HG03097 (cell line): ENCODE measurements around the gene NCAM1.

Source experiments
- ATAC-seq: cut with Tn5 transposase; IDR thresholded peaks from one replicate; pipeline ENCODE4 v1.9.1; 2021; ENCODE audit not compliant: unreplicated experiment, low FRiP score

Gene NCAM1

DNA sequence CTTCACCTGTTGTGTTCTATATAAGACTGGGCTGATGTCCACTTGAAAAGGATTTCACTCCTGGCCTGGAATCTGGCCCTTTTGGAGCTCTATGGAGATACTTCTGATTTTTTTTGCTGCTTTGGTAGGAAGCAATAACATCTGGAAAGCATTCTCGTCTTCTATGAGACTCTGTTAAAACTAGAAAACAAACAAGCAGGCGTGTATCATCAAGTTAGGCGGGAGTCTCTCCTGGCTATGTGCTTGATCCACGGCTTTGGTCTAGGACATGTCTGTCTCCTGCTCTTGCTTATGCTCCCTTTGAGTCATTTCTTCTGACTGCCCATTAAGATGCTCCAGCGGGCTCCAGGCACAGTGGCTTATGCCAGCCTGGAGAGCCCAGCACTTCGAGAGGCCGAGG is 231.8 kb downstream of the NCAM1 start:
- ATAC-seq: no peak

DNA sequence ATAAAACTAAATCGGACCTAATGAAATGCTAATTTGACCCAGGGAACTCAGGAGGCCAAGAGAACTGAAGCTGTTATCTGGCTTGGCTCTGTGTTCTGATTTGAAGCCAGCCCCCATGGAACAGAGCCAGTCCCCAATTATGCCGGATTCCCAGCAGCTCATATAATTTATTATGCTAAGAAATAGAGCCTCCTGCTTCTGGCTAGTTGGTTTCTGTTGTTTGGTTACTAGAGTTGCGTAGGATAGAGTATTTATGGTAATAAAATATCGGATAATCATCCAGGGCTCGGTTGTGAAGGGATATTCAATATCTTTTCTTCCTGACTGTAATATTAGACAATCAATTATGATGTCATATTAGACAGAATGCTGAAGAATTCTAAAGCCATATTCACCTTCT is 232.7 kb downstream of the NCAM1 start:
- no peak for ATAC-seq

DNA sequence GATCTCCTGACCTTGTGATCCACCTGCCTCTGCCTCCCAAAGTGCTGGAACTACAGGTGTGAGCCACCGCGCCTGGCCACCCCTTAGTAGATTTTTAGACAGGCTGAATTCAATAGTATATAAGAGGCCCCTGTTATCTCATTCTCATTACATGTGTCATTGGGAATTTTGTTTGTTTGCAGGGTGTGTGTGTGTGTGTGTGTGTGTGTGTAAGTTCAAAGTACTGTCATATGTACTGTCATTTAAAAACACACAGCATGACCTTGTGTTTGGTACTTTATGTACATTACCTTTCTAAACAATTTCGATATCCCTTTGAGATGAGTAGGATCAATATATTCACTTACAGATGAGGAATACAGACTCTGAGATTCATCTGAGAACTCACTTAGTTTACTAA is 234.5 kb downstream of the NCAM1 start:
- no peak for ATAC-seq

DNA sequence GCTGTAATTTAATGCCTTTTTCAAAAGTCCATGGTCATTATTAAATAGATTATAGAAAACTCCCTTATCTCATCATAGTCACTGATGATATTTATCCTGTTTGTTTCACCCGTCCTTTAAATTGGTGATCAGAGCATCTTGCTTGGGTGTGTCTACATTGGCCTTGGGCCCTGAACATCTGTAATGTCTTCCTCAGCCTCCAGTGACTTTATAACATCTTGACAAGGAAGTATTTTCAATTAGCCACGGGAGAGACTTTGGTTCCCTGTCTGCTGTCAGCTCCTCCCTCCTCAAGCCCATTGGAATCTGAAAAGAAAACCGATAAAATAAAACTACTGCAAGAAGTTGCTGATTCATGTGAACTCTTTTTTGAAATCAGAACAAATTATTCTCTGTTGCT is 236.2 kb downstream of the NCAM1 start:
- ATAC-seq: no peak

DNA sequence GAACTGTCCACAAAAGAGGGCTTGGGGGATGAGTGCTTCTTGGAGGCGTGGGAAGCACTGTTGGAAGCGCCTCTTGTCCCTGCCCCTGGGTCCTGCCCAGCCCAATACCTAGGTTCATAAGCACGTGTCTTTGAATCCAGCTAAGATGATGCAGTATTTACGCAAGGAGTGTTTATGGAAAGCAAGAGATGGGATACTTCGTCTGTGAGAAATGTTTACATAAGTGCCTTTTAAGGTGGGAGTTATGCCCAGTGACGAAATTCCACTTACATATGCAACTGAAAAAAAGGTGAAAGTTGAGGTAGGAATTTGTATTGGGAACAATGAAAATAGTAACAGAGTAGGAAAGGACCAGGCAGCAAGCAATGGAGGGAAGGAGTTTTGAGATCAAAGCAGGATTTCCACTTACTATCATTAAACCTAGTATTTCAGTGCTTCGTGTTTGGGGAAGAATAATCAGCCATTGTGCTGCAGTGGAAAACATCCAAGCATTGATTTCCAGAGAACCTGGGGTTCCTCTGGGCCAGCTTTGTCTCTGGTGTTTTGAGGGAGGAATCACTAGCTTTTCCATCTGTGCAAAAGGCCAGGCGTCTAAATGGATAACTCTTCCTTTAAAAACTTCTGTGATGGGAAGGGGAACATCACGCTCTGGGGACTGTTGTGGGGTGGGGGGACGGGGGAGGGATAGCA is 237.9 kb downstream of the NCAM1 start:
- ATAC-seq: no peak

DNA sequence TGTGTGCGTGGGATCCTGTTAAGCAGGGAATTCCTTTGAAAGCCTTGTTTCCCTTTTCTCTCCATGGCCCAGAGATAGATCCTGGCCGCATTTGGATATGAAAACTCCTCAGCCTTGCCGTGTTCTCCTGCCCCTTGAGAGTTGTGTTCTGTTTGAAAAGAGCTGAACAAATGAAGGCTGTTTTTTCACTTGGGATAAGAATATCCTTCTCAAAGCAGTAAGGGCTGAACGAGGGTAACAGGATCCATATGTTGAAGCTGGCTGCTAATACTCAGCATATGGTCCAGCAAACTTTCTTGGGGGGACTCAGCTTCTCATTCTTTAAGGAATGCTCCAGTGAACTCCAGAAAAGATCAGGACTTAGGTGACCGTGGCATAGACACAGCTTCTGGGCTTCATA is 238.6 kb downstream of the NCAM1 start:
- ATAC-seq: no peak

DNA sequence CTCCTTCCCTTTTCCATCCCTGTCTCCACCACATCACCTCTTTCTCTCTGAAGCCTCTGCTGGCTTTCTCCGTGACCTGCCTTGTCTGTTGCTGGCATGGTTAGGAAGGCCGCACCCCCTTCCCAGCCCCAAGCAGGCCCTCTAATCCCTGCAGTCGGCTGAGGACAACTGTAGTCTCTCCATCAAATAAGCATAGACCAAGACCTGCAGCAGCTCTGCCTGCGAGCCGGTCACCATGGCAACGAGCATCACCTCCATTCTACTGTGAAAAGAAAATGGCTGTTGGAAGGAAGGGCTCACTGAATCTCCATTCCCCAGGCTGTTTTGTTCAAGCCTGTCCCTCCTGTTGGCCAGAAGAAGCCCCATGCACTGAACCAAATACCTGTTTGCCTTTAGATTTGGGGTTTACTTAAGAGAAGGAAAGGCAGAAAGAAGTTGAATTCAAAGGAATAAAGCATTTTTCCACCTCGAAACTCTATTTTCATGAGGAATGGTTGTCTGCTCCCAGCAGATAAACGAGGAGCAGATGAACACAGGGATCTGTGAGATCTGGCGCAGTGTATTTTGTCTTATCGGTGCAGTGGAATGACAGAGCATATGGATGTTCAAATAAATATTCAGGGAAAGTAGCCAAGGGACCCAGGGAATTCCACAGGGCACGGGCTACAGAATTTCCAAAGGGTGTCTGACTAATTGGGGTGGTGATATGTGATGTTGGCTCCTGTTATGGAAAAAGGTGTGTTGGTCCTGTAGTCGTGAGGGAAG is 240.0 kb downstream of the NCAM1 start:
- no peak for ATAC-seq

DNA sequence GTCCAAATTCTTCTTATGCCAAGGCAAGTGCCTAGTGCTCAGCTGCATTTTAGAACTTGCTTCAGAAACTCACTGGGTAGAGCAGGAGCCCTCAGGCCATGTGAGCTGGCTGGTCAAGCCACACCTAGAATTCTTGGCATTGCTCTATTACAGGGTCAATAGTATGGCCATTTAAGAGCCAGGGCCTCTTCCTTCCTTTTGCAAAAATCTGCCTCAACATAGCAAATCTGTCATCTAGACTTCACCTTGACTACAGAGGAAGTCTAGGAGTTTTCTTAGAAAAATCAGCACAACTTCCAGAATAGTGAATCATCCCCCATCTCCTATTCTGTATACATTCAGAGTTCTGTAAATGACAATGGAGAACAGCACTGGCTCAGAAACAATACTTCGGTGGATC is 241.2 kb downstream of the NCAM1 start:
- ATAC-seq: no peak

DNA sequence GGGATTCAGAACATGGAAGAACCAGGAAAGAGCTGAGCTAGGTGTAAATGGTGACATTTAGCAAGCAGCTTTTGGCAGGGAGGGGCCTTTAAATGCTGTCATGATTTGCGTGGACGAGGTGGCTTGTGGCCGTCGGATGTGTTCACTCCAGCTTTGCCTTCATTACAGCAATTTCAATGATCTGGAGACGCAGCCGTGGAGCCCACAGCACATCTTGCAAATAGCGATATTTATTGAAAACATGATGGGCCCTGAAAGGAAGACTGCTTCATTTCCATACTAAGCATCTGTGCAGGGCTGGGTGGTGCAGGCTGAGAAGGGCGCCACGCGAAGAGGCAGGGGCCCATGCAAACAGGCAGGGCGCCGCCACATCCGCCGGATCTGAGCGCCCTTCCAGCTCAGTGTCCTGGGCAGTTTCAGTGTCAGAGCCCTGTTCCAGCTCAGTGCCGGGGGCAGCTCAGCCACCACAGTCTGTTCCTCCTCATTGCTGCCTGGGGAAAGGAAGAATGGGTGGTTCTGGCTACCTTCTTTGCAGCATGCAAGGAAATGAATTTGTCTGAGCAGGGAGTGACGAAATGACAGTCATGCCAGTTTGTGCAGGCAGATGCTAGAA is 242.0 kb downstream of the NCAM1 start:
- ATAC-seq: no peak

DNA sequence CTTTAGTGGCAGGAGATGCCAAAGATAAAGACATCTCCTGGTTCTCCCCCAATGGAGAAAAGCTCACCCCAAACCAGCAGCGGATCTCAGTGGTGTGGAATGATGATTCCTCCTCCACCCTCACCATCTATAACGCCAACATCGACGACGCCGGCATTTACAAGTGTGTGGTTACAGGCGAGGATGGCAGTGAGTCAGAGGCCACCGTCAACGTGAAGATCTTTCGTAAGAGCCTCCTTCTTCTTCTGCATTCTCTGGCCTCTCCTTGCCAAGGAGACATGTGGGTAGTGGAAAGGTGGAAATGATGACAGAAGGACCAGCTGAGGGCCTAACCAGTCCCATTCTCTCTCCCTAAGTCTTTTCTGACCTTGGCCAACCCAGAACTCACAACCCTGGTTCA is 243.1 kb downstream of the NCAM1 start:
- no peak for ATAC-seq

DNA sequence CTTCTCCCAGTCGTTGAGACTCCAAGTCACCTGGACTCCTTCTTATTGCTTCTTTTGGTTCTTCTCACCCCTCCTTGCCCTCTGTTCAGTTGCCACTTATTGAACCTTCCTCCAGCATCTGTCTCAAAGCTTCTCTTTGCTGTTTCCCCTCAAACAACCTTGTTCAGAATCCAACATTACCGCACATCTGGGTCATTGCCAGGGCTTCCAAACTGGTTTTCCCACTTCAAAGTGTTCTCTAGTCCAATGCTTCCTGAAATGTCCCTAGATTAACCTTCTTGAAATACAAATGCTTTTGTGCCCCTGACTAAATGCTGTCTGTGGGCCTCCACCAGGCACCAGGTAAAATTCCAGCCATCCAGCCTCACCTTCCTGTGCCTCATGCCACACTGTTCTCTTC is 252.3 kb downstream of the NCAM1 start:
- ATAC-seq: no peak

DNA sequence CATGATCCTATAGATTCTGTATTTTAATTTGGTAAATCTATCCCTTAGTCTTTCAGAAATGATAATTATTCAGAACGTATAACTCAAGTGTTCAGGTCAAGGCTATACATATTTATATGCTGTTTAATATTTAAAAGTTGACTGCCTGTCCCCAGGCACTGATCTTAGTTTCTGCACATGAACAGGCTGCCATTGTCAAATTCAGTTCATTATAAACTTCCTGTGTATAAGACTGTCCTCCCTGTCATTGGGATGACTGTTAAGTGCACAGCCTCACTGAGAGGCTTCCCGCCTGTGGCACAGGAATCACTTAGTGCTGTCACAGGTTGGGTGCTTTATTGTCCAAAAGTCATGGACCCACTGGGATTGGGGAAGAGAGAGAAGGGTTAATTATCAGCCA is 261.0 kb downstream of the NCAM1 start:
- no peak for ATAC-seq

DNA sequence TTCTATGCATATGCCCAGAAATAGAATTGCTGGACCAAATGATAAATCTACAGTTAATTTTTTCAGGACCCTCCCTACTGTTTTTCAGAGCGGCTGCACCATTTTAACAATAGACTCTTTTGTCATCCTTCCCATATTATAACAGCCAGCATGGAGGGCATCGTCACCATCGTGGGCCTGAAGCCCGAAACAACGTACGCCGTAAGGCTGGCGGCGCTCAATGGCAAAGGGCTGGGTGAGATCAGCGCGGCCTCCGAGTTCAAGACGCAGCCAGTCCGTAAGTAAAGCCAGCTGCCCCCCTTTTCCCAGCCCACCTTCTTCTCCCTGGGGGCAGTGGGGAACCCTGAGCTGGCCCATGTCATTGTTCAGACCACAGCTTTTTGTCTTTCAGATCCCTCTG is 273.7 kb downstream of the NCAM1 start:
- no peak for ATAC-seq

DNA sequence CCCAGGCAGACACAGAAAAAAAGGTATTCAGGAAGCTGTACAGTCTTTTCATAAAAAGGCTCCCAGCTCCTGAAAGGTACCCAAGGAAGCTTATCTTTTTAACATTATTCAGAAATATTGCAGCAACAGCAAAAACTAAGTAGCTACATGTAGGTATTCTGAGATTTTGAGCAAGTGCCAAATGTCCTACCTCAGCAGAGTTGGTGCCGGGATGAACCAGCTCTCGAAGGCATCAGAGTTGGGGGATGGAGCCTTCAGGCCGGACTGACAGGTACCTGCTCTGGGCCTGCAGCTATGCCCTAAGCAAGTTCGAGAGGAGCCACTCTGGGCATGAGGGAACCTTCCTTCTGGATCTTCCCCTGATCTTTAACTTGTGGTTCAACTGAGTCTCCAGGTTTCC is 276.0 kb downstream of the NCAM1 start:
- ATAC-seq: no peak

DNA sequence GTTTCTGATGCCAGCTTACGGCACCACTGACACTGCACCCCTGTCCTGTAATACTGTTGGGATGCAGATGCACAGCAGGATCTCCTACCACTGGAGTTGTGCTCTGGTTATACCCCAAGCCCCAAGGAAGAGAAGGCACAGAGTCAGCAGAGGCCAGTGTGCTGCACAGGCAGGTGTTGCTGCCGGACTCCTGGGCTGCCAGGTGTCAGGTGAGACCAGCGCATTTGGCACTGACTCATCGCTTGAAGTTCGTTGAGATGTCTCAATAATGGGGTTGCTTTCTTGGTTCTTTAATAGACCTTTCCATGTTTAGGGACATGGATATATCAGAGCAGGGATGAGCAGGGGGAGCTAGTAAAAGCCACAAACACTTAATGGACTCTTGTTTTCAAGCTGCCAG is 277.5 kb downstream of the NCAM1 start:
- no peak for ATAC-seq

DNA sequence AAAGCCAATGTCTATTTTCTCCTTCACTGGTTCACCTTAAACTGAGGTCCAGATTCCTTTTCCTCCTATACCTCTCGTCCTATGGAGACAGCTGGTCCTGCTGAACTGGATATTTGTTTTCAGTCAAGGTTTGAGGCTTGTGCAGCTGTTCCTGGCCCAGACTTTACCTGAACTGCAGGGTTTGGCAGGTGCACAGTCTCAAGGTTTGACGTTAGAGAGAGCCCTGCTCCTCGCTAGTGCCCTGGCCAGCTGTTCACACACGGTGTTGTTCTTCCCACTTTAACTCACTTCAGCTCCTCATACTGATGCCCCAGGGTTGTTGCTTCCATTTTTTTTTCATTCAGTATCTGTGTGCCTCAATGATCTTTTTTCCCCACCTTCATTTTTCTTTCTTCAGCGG is 279.2 kb downstream of the NCAM1 start:
- ATAC-seq: no peak

DNA sequence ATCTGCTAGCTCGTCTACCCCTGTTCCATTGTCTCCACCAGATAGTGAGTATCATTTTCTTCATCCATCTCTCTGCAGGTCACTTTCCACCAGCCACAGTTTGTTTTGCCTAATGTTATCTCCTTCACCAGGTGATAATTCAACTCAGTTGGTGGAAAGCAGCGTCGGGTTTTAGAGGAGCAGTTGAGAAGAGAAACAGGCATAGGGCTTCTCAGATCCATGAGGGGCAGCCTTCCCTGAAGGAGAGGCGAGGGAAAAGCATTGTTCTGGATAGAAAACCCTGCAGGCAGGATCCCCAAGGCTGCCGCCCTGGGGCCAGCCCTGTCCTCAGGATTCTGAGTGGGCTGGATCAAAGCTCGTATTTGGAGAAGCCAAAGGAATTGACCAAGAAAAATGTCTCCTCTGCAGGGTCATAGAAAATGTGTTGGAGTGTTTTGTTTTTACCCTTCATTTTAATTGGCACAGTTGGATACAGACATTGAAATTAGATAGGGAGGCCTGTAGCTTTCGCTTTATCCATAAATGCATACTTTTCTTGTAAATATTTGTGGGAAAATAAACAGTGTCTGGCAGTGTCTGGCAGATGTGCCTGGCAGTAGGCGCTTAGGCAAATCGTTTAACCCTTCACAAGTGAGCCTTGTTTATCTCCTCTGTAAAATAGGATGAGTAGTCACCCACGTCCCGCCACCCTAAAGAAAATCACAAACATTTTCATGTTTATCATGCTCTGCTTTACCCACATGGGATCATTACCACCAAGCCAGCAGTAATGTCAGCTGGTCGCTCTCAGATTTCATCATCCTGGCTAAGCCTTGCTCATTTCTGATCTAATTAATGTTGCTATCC is 279.8 kb downstream of the NCAM1 start:
- ATAC-seq: no peak

DNA sequence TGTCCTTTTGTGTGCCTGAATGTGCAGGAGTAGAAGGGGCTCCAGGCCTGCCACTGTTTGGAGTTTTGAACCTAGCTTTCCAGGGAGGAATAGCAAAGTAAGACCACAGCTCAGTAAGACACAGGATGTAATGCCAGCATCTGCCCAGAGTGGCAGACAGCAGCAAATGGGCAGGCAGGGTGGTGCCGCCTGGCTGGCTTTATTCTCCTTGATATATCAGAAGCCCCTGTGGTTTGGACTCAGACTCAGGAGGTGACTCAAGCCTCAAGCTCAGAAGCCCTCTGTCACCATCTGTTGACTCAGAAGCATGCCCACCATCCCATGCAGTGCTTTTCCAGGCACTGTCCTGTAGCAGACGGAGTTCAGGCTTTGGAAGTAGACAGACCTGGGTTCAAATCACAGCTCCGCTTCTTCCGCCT is 280.4 kb downstream of the NCAM1 start:
- no peak for ATAC-seq

DNA sequence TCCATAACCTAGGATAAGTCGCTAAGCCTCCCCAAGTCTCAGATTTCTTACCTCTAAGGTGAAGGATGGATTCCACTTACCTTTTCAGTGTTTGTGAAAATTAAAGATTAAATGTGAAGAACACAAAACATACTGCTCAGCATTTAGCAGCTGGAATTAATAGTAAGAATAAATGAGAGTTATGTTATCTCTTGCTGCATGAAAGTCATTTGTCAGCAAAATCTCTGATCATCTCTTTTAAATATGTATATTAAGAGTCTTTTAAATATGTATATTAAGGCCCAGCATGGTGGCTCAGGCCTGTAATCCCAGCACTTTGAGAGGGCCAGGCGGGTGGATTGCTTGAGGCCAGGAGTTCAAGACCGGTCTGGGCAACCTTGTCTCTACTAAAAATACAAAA is 280.8 kb downstream of the NCAM1 start:
- no peak for ATAC-seq

DNA sequence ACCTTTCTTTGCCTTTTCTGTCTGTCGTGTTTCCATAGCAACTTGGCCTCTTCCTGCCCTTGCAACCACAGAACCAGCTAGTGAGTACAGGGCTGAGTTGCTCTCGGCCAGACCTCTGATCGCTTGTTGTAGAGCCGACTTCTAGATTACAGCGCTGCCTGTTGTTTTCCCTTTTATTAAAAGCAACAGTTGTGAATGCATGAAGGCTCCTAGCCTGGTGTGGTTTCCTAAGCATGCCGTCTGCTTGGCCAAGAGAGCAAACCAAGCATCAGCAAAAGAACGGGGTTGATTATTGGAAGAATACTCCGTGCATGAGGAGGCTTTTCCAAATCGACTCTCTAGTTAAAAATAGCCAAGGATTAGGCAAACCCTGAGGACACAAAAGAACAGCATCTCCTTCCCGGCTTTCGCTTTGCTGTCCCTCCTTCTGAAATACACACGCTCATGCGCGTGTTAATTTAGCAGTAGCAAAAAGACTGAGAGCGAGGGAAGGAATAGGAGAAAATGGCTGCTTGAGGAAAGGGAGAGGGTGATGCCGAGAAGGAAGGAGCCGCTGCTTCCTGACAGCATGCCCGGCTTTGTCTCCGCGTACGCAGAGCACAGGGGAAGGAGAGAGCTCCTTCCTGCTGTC is 281.7 kb downstream of the NCAM1 start:
- no peak for ATAC-seq

DNA sequence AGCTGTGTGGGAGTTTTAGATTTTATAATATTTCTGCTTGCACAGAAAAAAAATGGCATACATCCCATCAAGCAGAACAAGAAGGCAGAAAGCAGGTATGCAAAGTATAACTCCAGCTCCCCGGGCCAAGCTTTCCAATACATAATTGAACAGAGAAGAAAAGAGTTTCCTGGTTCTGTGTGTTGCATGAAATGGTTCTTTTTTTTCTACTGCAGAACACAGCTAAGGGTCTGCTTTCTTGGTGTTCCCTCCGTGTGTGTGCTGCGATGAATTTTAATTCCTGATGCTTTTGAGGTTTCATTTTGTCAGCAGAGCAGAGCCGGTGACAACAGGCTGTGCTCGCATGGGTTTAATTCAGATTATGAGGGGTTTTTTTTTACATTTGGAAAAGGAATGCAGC is 282.5 kb downstream of the NCAM1 start:
- ATAC-seq: no peak
